HepG2 (cell line): ENCODE data around the gene C22orf42. TPM values are rescaled to one million over a fixed set of nuclear protein-coding genes. Genes with fewer than 3 reads are reported as not detected.

ENCODE experiments used
- AHDC1 ChIP-seq: sonication (generic); formaldehyde crosslinking; IDR thresholded peaks from 2 replicates; pipeline ENCODE4 v1.5.1; 2020; ENCODE audit warnings: mild to moderate bottlenecking, missing genetic modification reagents, borderline replicate concordance
- CTCF ChIP-seq: sonication (generic); formaldehyde crosslinking; IDR thresholded peaks from 2 replicates; pipeline ENCODE4 v1.5.0; 2020; ENCODE audit warnings: mild to moderate bottlenecking, missing genetic modification reagents, moderate library complexity
- KDM4B ChIP-seq: sonication (generic); formaldehyde crosslinking; IDR thresholded peaks from 2 replicates; pipeline ENCODE4 v1.4.0; 2020; ENCODE audit warnings: missing genetic modification reagents
- TSC22D2 ChIP-seq: sonication (generic); formaldehyde crosslinking; IDR thresholded peaks from 2 replicates; pipeline ENCODE4 v1.5.1; 2020; ENCODE audit warnings: missing genetic modification reagents, mild to moderate bottlenecking, borderline replicate concordance
- YY1 ChIP-seq: IDR thresholded peaks from 2 replicates; pipeline ENCODE4 v1.6.1; 2011; ENCODE audit warnings: low read length, low read depth, moderate library complexity, mild to moderate bottlenecking; ENCODE audit not compliant: insufficient read depth, insufficient replicate concordance
- ZNF674 ChIP-seq: sonication (generic); formaldehyde crosslinking; IDR thresholded peaks from 2 replicates; pipeline ENCODE4 v1.5.0; 2020; ENCODE audit warnings: low read depth, mild to moderate bottlenecking, missing genetic modification reagents
- ZNF678 ChIP-seq: sonication (generic); formaldehyde crosslinking; IDR thresholded peaks from 2 replicates; pipeline ENCODE4 v1.4.0; 2020; ENCODE audit warnings: mild to moderate bottlenecking, missing genetic modification reagents
- polyA plus RNA-seq, 8 experiments: library from polyadenylated mRNA; depleted of rRNA in 3 of 8; stranded (reverse) in 7 of 8; unstranded in 1 of 8; fragments of >200 nt; fragmentation: Illumina TruSeq in 4 of 8; extraction: Trizol in 4 of 8; gene quantifications; 2 replicates each; pipeline versions ENCODE4 v1.2.1 to v1.2.3, GENCODE V29; 2011 to 2016; ENCODE audit warnings: low read depth in 4 of 8, missing spikeins in 1 of 8, mixed read lengths in 1 of 8; ENCODE audit not compliant: insufficient read depth in 1 of 8
- total RNA-seq, 5 experiments: library from RNA; depleted of rRNA; stranded (reverse); fragments of >200 nt; fragmentation: Illumina TruSeq; extraction: Trizol; gene quantifications; 2 replicates each; pipeline ENCODE4 v1.2.3, GENCODE V29; 2016; ENCODE audit warnings: low read depth in 1 of 5
- TF ChIP-seq, protein P1 (sequence below): sonication (generic); formaldehyde crosslinking; IDR thresholded peaks from 2 replicates; pipeline ENCODE4 v1.4.0; 2020; ENCODE audit warnings: low read depth, mild to moderate bottlenecking, missing genetic modification reagents

C22orf42 gene
- total and polyA plus RNA-seq, 2 of the 13 experiments (the other 11 are each of a cell fraction or from before 2014, with no cell fraction given): not detected

DNA sequence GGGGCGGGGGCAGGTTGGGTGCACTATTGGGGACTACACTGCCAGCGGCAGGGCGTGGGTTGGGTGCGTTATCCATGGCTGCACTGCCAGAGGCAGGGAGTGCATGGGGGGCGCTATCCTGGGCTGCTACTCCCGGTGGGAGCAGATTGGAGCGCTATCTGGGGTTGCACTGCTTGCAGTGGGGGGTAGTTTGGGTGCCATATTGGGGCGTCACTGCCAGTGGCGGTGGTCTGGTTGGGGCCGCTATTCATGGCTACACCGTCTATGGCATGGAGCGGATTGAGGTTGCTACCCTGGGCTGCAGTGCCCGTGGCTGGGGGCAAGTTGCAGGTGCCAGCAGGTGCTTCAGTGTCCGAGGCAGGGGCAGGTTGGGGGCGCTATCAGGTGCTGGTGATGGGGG is 36.2 kb downstream of the C22orf42 start (continued):
- TF ChIP-seq TSC22D2 (CRISPR knock-in tag) (no peak), ZNF678 (no peak), KDM4B (no peak), ZNF674 (CRISPR knock-in tag) (no peak), YY1 (no peak), CTCF (no peak), AHDC1 (CRISPR knock-in tag) (no peak)
- TF ChIP-seq, protein P1, sequence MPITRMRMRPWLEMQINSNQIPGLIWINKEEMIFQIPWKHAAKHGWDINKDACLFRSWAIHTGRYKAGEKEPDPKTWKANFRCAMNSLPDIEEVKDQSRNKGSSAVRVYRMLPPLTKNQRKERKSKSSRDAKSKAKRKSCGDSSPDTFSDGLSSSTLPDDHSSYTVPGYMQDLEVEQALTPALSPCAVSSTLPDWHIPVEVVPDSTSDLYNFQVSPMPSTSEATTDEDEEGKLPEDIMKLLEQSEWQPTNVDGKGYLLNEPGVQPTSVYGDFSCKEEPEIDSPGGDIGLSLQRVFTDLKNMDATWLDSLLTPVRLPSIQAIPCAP: no peak
